ENCODE data around the gene MSI2.

Gene MSI2

DNA sequence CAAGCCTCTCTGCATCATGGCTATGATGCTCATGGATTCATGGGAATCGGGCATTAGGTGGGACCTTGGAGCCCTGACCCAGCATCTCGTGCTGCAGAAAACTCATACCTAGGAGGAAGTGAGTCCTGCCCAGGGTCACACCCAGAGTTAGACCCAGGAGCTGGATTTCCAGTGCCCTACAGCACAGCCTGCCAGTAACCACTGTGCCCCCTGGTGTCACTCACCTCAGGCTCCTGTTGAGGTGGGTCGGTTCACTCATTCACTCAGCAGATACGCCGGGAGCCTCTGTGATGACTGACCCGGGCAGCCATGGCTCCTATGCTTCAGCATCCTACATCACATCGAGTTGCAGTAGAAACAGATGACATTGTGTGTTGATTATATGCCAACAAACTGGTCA lies 143.4 kb downstream of the MSI2 start:
- Histone ChIP-seq H2BK120ac (ENCODE audit: insufficient read depth, low read length, poor library complexity) (no peak overlapping the region), H3K4me2 (ENCODE audit: low read length) (no peak overlapping the region), H4K91ac (ENCODE audit: low read depth, low read length) (no peak overlapping the region), H3K23ac (ENCODE audit: low read length) (no peak overlapping the region), H3K27me3 (ENCODE audit: insufficient read depth, low read length) (no peaks in the 10 kb centered on the region), H3K79me2 (ENCODE audit: control insufficient read depth, insufficient read depth, low read length, poor library complexity) (no peaks in the 10 kb centered on the region), H2BK12ac (ENCODE audit: low read length) (no peak overlapping the region), H3K4me3 (ENCODE audit: low read depth, low read length) (no peak overlapping the region), H3K9me3 (ENCODE audit: insufficient read depth, low read depth, low read length) (no peaks in the 10 kb centered on the region), H3K9ac (ENCODE audit: low read length) (no peak overlapping the region), H3K4me1 (ENCODE audit: control insufficient read depth in 1 of 2, insufficient read depth in 2 of 2, low read length in 2 of 2) (peaks cover 8 to 17% of the 10 kb centered on the region in 2 experiments), H2AFZ (ENCODE audit: insufficient read depth, low read length, poor library complexity) (no peak overlapping the region), H3K4ac (ENCODE audit: low read depth, low read length) (no peak overlapping the region), H2BK5ac (ENCODE audit: low read depth, low read length, poor library complexity) (no peak overlapping the region), H3K18ac (ENCODE audit: low read length) (no peak overlapping the region), H3K79me1 (ENCODE audit: low read length) (no peaks in the 10 kb centered on the region), H2AK5ac (ENCODE audit: low read length) (no peak overlapping the region), H4K12ac (ENCODE audit: low read depth, low read length) (no peak overlapping the region), H3K27ac (ENCODE audit: low read depth, low read length) (no peak overlapping the region), H3K36me3 (ENCODE audit: control insufficient read depth in 1 of 2, insufficient read depth in 2 of 2, low read length in 2 of 2) (peaks cover 12 to 14% of the 10 kb centered on the region in 2 experiments), H4K8ac (ENCODE audit: low read depth, low read length) (no peak overlapping the region), H3K14ac (ENCODE audit: low read length) (no peak overlapping the region)
- no CpG with 5 or more reads among the region's 7 CpGs for WGBS (ENCODE audit: extremely low coverage, insufficient coverage, insufficient read length)
- no peak for DNase-seq

- H3K14ac ChIP-seq (ENCODE audit: low read length) = no peak overlapping the region
- H3K4me2 ChIP-seq (ENCODE audit: low read length) = no peak overlapping the region
- H3K36me3 ChIP-seq (ENCODE audit: control insufficient read depth in 1 of 2, insufficient read depth in 2 of 2, low read length in 2 of 2) = peaks cover 12 to 17% of the 10 kb centered on the region in 2 experiments
- H3K18ac ChIP-seq (ENCODE audit: low read length) = peak overlapping the region; percentile 25
- WGBS (ENCODE audit: extremely low coverage, insufficient coverage, insufficient read length) = no CpG with 5 or more reads among the region's 8 CpGs
- no peaks in the 10 kb centered on the region for H3K79me1 ChIP-seq (ENCODE audit: low read length)
- no peak overlapping the region for H4K12ac ChIP-seq (ENCODE audit: low read depth, low read length)
- H3K9ac ChIP-seq (ENCODE audit: low read length) = no peak overlapping the region
- no peak overlapping the region for H2BK12ac ChIP-seq (ENCODE audit: low read length)
- no peak overlapping the region for H2AFZ ChIP-seq (ENCODE audit: insufficient read depth, low read length, poor library complexity)
- no peak overlapping the region for H3K27ac ChIP-seq (ENCODE audit: low read depth, low read length)
- no peak overlapping the region for H4K8ac ChIP-seq (ENCODE audit: low read depth, low read length)
- no peak for DNase-seq
- H3K4ac ChIP-seq (ENCODE audit: low read depth, low read length) = no peak overlapping the region
- no peak overlapping the region for H3K4me3 ChIP-seq (ENCODE audit: low read depth, low read length)
- H3K4me1 ChIP-seq (ENCODE audit: control insufficient read depth in 1 of 2, insufficient read depth in 2 of 2, low read length in 2 of 2) = peaks cover 8 to 17% of the 10 kb centered on the region in 2 experiments
- no peak overlapping the region for H4K91ac ChIP-seq (ENCODE audit: low read depth, low read length)
- no peaks in the 10 kb centered on the region for H3K9me3 ChIP-seq (ENCODE audit: insufficient read depth, low read depth, low read length)
- H2AK5ac ChIP-seq (ENCODE audit: low read length) = no peak overlapping the region
- no peak overlapping the region for H2BK120ac ChIP-seq (ENCODE audit: insufficient read depth, low read length, poor library complexity)
- H3K27me3 ChIP-seq (ENCODE audit: insufficient read depth, low read length) = no peaks in the 10 kb centered on the region
- H3K23ac ChIP-seq (ENCODE audit: low read length) = no peak overlapping the region
- no peaks in the 10 kb centered on the region for H3K79me2 ChIP-seq (ENCODE audit: control insufficient read depth, insufficient read depth, low read length, poor library complexity)
- H2BK5ac ChIP-seq (ENCODE audit: low read depth, low read length, poor library complexity) = no peak overlapping the region
Observed at GRCh38 chr17:57400648-57401047, 144.3 kb downstream of the MSI2 start.

DNA sequence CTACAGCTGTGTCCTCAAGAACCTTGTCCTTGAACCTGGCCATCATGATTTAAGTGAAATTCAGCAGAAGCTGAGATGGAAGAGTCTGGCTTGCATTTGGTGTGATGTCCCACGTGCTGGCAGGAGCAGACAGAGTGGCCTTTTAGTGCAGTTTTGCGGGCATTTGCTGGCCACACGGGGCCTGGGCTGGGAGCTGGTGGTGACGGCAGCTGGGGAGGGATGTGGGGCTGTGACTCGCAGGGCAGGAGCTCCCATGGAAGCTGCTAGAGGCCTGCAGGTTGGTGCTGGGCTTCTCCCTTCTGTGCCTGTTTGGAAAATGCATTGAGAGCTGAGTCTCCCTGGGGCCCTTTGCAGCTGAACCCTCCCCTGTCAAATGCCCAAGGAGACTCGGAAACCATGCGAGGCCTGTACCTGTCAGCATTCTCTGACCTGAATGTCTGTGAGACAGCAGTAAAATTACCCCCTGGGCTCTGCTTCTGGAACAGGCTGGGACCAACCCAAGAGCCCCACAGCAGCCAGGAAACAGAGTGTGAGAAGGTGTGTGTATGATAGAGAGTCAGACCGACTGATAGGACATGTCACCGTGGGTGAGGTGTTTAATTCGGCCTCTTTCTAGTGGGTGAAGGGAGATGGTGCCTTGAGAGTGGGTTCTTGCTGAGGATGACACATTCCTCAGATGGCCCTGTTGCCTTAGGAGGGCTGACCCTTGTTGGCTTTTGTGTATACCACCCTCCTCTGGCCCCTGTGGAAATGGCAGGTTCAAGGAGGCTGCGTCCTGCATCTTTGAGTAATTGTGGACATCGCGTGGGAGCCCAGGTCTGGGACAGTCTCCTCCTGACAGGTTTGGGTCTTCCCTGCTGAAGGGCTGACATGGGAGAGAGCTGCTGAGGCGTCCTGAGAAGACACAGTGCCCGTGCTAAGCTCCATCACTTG lies 145.5 kb downstream of the MSI2 start:
- peak in 1 of 2 donors; percentile 14 for DNase-seq
- peak overlapping the region; percentile 16 for H3K14ac ChIP-seq (ENCODE audit: low read length)
- peak overlapping the region; percentile 36 for H3K18ac ChIP-seq (ENCODE audit: low read length)

GRCh38 chr17:57402681-57403180 lies 146.4 kb downstream of the MSI2 start:
- Histone ChIP-seq H3K27ac (ENCODE audit: low read depth, low read length) (no peak overlapping the region), H3K79me2 (ENCODE audit: control insufficient read depth, insufficient read depth, low read length, poor library complexity) (peaks cover 3% of the 10 kb centered on the region), H2AK5ac (ENCODE audit: low read length) (no peak overlapping the region), H3K4me1 (ENCODE audit: control insufficient read depth in 1 of 2, insufficient read depth in 2 of 2, low read length in 2 of 2) (peaks cover 12 to 27% of the 10 kb centered on the region in 2 experiments), H3K27me3 (ENCODE audit: insufficient read depth, low read length) (no peaks in the 10 kb centered on the region), H4K91ac (ENCODE audit: low read depth, low read length) (no peak overlapping the region), H3K4ac (ENCODE audit: low read depth, low read length) (no peak overlapping the region), H3K79me1 (ENCODE audit: low read length) (peaks cover 7% of the 10 kb centered on the region), H3K23ac (ENCODE audit: low read length) (no peak overlapping the region), H4K12ac (ENCODE audit: low read depth, low read length) (no peak overlapping the region), H3K36me3 (ENCODE audit: control insufficient read depth in 1 of 2, insufficient read depth in 2 of 2, low read length in 2 of 2) (peaks cover 12 to 17% of the 10 kb centered on the region in 2 experiments), H2AFZ (ENCODE audit: insufficient read depth, low read length, poor library complexity) (no peak overlapping the region), H3K18ac (ENCODE audit: low read length) (no peak overlapping the region), H3K14ac (ENCODE audit: low read length) (no peak overlapping the region), H2BK120ac (ENCODE audit: insufficient read depth, low read length, poor library complexity) (no peak overlapping the region), H2BK12ac (ENCODE audit: low read length) (no peak overlapping the region), H2BK5ac (ENCODE audit: low read depth, low read length, poor library complexity) (no peak overlapping the region), H3K9me3 (ENCODE audit: insufficient read depth, low read depth, low read length) (no peaks in the 10 kb centered on the region), H3K4me3 (ENCODE audit: low read depth, low read length) (no peak overlapping the region), H3K4me2 (ENCODE audit: low read length) (no peak overlapping the region), H3K9ac (ENCODE audit: low read length) (no peak overlapping the region), H4K8ac (ENCODE audit: low read depth, low read length) (no peak overlapping the region)
- DNase-seq = no peak
- WGBS (ENCODE audit: extremely low coverage, insufficient coverage, insufficient read length) = no CpG with 5 or more reads among the region's 5 CpGs

More for the DNA sequence above, 145.5 kb downstream of the MSI2 start:
- H2AK5ac ChIP-seq (ENCODE audit: low read length) = no peak overlapping the region
- no peaks in the 10 kb centered on the region for H3K9me3 ChIP-seq (ENCODE audit: insufficient read depth, low read depth, low read length)
- peaks cover 3% of the 10 kb centered on the region for H3K79me1 ChIP-seq (ENCODE audit: low read length)
- no peak overlapping the region for H3K4me3 ChIP-seq (ENCODE audit: low read depth, low read length)
- H4K91ac ChIP-seq (ENCODE audit: low read depth, low read length) = peak overlapping the region; percentile 10
- H3K4ac ChIP-seq (ENCODE audit: low read depth, low read length) = no peak overlapping the region
- H3K23ac ChIP-seq (ENCODE audit: low read length) = no peak overlapping the region
- H3K4me2 ChIP-seq (ENCODE audit: low read length) = no peak overlapping the region
- peaks cover 8 to 19% of the 10 kb centered on the region in 2 experiments for H3K4me1 ChIP-seq (ENCODE audit: control insufficient read depth in 1 of 2, insufficient read depth in 2 of 2, low read length in 2 of 2)
- no peak overlapping the region for H3K27ac ChIP-seq (ENCODE audit: low read depth, low read length)
- no peaks in the 10 kb centered on the region for H3K27me3 ChIP-seq (ENCODE audit: insufficient read depth, low read length)
- H3K79me2 ChIP-seq (ENCODE audit: control insufficient read depth, insufficient read depth, low read length, poor library complexity) = peaks cover 2% of the 10 kb centered on the region
- peak overlapping the region; percentile 6 for H2BK120ac ChIP-seq (ENCODE audit: insufficient read depth, low read length, poor library complexity)
- H4K12ac ChIP-seq (ENCODE audit: low read depth, low read length) = no peak overlapping the region
- no peak overlapping the region for H3K9ac ChIP-seq (ENCODE audit: low read length)
- peaks cover 12 to 17% of the 10 kb centered on the region in 2 experiments for H3K36me3 ChIP-seq (ENCODE audit: control insufficient read depth in 1 of 2, insufficient read depth in 2 of 2, low read length in 2 of 2)
- H2BK5ac ChIP-seq (ENCODE audit: low read depth, low read length, poor library complexity) = no peak overlapping the region
- WGBS (ENCODE audit: extremely low coverage, insufficient coverage, insufficient read length) = no CpG with 5 or more reads among the region's 15 CpGs
- H2BK12ac ChIP-seq (ENCODE audit: low read length) = peak overlapping the region; percentile 33
- H4K8ac ChIP-seq (ENCODE audit: low read depth, low read length) = no peak overlapping the region
- H2AFZ ChIP-seq (ENCODE audit: insufficient read depth, low read length, poor library complexity) = no peak overlapping the region
